GM21528 (cell line): ENCODE results near the gene ISCA2.
A peak's percentile ranks its signal among the peaks of the same experiment; 100 is the strongest.

ENCODE experiments used
- ATAC-seq: cut with Tn5 transposase; IDR thresholded peaks from one replicate; pipeline ENCODE4 v1.9.1; 2021; ENCODE audit warnings: mild to moderate bottlenecking, moderate library complexity; ENCODE audit not compliant: unreplicated experiment, low FRiP score

The ISCA2 gene

GRCh38 chr14:74480046-74480445 lies 13.5 kb upstream of the ISCA2 start:
- ATAC-seq = no peak

DNA sequence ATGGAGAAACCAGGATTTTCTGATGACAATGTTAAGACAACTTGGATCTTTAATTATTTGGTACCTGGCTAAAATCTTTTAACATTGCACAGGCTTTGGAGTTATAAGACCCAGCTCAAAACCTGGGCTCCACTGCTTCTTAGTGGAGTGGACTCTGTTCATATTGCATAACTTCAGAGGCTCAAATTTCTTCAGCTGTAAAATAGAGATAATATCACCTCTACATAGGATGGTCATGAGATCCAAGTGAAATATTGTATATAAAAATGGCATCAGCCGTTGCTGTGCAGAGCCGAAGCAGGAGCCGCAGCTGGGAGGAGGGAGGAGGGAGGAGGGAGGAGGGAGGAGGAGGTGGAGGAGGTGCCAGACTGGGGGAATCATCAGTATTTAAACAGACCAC lies 11.0 kb upstream of the ISCA2 start:
- no peak for ATAC-seq

DNA sequence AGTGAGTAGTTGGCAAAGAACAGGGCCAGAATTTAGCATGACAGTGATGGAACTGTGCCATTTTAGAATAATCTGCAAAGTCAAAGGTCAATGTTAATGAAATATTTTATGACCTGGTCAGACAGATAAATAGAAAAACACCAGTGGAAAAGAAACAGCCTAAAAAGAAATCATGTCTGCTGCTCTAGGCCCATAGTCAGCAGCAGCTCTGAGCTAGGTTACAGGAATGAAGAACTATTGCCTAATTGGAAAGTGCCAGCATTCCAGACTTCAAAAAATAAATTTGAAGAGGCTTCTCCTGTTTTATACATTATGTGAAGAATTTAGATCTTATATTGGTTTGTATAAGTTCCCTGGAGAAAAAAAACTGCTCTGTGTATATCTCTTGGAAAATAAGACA lies 10.2 kb upstream of the ISCA2 start:
- no peak for ATAC-seq

DNA sequence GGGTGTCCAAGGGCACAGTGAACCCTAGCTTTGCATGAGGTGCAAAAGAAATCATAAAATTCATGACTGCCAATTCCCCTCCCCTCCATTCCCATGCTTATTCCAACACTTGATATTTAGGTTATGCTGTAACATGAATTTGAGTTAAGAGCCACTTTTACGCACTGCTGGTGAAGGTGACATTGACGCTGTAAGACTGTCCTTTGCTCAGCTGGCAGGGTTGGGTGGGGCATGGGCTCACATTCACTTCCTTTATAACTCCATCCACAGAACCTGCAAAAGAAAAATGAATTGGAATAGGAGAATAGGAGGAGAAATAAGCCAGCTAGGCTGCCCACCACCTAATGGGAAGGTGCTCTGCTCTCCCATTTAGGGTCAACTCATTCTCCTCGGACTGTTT lies 7.4 kb upstream of the ISCA2 start:
- ATAC-seq = no peak

- no peak for ATAC-seq
These were observed 4.7 kb upstream of the ISCA2 start for GRCh38 chr14:74488786-74489397.

DNA sequence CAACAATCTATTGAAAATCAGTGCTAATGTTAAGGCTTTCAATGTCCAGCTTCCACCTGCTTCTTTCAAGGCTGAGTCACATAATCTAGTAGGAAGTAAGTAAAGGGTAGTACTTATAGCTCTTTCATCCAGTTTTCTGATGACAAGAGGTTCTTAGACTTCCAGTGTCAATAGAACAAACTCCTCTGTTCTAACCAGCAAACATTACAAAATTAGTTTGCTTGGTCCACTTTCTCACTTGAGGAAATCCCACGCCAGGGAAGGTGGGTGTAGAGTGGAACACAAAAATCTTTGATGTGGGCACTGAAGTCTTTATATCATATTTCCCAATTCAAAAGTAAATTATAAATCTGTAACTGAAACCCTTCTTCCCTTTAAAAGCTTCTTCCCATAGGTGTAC lies 3.1 kb upstream of the ISCA2 start:
- no peak for ATAC-seq

- no peak for ATAC-seq
These were observed 1.4 kb upstream of the ISCA2 start for GRCh38 chr14:74491956-74492775.

- ATAC-seq = peak; percentile 17
These were observed 706 bp upstream of the ISCA2 start, which contains the start of gene NPC2 for GRCh38 chr14:74492776-74493342. Gene NPC2, minus strand, starts transcription at chr14:74493305. Its CDS starts 31 bp downstream, at chr14:74493274.

DNA sequence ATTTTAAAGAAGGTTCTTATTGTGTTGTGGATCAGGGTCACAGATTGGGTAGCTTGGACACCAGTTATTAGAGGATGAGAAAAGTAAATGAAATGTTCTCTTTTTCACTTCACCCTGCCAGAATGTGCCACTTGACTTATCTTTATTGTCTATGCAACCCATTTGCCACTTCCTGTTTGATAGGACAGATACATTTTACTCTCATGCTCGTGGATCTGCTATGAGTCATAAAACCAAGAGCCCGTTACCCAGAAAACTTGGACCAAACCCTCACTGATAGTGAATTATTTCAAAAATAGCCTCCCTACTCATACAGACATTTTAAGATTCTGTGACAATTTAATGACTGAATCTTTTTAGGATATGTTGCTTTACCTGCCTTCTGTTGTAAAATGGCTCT lies 1.8 kb downstream of the ISCA2 start:
- no peak for ATAC-seq

DNA sequence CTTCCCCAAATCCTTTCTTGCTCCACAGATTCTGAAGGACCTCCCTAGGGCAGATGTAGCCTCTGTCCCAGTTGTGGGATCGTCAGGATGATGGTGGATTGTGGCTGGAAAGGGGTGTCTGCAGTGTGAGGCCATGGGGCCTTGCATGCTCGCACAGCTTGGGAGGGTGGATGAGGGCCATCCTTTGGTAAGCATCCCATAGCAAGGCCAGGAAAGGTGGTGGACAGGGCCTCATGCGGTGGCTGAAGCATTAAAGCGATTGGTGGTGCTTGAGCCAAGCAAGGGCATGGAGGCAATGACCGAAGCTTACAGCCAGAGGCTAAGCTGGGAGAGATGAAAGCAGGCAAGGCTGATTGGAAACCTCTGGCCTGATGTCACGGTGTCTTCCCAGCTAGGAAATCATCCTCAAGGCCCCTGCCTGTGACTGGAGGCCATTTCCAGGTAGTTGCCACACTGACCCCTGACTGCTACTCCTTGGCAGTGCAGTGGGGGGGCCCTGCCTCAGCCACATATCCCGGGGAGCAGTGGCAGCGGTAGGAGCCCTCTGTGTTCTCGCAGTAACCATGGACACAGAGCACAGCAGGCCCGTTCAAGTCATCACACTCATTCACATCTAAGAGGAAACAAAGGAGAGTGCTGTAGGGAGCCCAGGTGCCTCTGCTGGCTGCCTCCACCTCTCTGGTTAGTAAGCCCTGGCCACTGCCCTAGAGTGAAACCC lies 7.0 kb downstream of the ISCA2 start:
- ATAC-seq = no peak

- no peak for ATAC-seq
These were observed 7.6 kb downstream of the ISCA2 start for GRCh38 chr14:74501135-74501614.

GRCh38 chr14:74501691-74502090 lies 8.1 kb downstream of the ISCA2 start:
- ATAC-seq = no peak

DNA sequence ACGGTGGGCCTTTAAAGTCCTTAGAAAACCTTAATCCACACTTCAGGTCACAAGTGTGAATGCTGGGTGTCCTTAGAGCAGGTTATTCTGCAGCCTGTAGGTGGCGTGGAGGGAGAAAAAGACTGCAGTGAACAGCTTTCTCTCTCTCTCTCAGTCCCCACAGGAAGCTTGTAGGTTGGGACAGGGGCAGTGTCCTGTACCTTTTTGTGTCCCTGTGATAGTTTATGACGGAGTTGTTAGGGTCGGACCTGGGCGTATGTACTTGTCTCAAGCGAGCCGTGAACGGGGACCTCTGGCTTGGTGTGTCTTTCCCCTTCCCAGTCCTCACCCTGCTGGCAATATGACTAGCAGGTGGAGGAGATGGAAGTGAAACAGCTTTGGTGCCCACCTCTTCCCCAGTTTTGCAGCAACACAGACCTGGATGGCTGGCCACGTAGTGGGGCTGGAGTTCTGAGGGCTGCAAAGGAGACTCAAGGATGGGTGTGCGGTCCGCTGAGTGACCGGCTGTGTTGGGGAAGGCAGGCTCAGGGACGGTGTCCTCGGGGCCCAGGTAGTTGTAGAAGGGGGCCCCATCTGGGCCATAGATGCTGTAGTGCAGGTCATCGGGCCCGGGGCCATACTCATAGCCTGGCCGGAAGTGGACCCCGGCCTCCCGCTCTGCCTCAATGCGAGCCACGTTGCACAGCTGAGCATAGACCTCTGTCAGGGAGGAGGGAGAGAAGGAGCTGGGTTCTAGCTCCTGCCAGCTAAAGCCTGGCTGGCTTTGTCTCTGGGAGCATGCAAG lies 8.9 kb downstream of the ISCA2 start:
- ATAC-seq = no peak

DNA sequence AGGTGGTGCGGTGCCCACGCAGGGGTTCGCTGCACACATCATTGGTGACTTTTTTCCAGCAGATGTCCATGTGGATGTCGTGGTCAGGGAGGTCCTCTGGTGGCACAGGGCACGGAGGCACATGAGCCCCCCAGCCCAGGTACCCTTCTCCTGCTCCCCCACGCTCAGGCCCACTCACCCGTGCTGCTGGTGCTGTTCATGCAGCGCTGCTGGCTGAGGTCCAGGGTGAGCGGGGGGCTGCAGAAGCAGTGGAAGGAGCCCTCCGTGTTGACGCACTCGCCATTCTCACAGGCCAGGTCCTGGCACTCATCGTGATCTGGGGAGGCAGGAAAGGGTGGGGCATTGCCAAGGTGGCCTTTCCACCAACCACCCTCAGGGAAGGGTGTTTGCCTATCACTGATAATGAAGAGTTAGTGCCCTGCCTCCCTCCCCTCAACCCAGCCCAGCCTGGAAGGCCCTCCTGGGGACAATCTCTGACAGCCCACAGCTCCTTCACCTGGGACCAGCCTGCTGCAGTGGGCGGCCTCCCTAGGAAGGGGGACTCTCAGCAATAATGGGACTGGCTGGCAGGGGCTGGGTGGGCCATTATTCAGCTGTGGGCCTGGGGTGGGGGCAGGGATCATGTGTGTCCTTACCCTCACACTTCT lies 9.8 kb downstream of the ISCA2 start:
- no peak for ATAC-seq

- no peak for ATAC-seq
These were observed 10.4 kb downstream of the ISCA2 start for GRCh38 chr14:74503938-74504335.

GRCh38 chr14:74504412-74504811 lies 10.8 kb downstream of the ISCA2 start:
- ATAC-seq = no peak

GRCh38 chr14:74504874-74505720 lies 11.5 kb downstream of the ISCA2 start:
- ATAC-seq = no peak

- ATAC-seq = no peak
These were observed 12.3 kb downstream of the ISCA2 start for GRCh38 chr14:74505831-74506230.

- ATAC-seq = no peak
These were observed 12.9 kb downstream of the ISCA2 start for GRCh38 chr14:74506411-74506851.
